GM15510 (cell line): Measurements from ENCODE around the gene PRAME.

Experiments
- POLR2A ChIP-seq: IDR thresholded peaks from 3 replicates; pipeline ENCODE4 v1.6.1; 2011; ENCODE audit warnings: borderline replicate concordance; ENCODE audit not compliant: insufficient read length; ENCODE audit errors: extremely low read depth

Gene PRAME

DNA sequence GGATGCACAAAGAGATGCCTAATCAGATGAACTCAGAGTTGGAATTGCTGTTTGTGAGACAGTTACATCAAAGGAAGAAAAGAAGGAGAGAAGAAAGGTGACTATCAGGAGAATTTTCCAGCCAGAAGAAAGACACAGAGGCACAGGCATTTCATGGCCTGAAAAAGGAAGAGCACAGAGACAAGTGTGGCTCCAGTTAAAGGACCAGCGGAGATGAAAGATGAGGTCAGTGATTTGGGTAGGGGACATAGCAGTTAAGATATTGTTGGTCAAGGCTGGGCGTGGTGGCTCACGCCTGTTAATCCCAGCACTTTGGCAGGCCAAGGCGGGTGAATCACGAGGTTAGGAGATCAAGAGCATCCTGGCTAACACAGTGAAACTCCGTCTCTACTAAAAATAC, 35.6 kb downstream of the PRAME start:
- TF ChIP-seq POLR2A, result no peak

GRCh38 chr22:22521631-22522030, 37.4 kb downstream of the PRAME start:
- no peak for TF ChIP-seq POLR2A

GRCh38 chr22:22520667-22521602, 38.1 kb downstream of the PRAME start:
- no peak for TF ChIP-seq POLR2A

DNA sequence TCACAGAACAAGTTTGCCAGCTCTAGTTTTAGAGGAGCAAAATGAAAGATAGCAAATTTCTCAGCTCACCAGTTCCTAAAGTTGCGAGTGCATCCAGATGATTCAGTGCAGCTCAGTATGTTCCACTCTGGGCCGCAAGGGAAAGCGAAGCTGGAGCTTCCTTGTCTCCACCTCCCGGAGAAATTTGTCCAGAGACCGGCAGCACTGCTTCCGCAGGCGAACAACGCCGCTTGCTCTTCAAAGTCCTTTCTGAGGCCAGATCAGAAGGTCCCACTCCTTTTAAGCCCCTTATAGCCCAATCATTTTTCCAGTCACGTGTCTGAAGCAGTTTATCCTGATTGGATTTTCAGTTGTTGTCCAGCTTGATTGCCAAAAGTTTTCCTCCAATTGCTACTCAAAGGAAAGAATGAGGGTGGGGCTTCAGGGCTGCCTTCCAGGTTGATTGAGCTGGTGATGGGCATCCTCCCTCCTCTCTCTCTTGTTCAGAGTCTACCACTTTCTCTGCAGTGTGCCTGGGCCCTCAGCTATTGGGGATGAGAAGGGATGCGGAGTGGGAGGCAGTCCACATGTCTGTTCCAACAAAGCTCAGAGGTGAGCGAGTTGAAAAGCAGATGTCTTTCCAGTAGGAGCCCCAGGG, 38.9 kb downstream of the PRAME start, which contains the start of gene ZNF280A:
Gene ZNF280A (minus strand): TSS at position 251 of the 637 bp plus-strand sequence. CDS start 4,640 bp downstream, outside the sequence.
- TF ChIP-seq POLR2A, result no peak

GRCh38 chr22:22519591-22519990, 39.5 kb downstream of the PRAME start:
- no peak for TF ChIP-seq POLR2A

DNA sequence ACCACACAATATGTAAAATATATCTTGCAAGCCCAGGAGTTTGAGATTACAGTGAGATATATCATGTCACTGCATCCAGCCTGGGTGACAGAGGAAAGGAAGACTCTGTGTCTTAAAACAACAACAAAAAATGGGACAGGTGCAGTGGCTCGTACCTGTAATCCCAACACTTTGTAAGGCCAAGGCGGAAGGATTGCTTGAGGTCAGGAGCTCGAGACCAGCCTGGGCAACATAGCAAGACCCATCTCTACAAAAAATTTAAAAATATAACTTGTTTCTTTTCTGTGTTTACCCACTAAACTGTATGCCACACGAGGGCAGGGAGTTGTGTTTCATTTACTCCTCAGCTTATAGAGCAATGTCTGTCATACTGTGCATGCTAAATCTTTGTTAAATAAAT, 42.1 kb downstream of the PRAME start:
- TF ChIP-seq POLR2A, result no peak

- no peak for TF ChIP-seq POLR2A
Observed at GRCh38 chr22:22515890-22516289, 43.2 kb downstream of the PRAME start.

GRCh38 chr22:22513619-22514018, 45.4 kb downstream of the PRAME start:
- TF ChIP-seq POLR2A, result no peak

DNA sequence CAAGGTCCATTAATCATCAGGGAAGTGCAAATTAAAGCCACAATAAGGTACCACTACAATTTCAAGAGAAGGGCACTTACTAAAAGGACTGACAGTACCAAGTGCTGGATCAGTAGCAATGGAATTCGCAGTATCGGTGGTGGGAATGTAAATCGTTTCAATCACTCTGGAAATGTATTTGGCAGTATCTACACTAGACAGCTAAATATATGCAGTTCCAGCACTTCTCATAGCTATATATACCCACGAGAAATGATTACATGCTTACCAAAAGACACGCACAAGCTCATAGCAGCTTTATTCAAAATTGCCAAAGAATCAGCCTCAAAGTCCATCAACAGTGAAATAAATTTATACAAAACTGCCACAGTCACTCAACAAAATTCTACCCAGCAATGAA, 46.1 kb downstream of the PRAME start:
- no peak for TF ChIP-seq POLR2A

DNA sequence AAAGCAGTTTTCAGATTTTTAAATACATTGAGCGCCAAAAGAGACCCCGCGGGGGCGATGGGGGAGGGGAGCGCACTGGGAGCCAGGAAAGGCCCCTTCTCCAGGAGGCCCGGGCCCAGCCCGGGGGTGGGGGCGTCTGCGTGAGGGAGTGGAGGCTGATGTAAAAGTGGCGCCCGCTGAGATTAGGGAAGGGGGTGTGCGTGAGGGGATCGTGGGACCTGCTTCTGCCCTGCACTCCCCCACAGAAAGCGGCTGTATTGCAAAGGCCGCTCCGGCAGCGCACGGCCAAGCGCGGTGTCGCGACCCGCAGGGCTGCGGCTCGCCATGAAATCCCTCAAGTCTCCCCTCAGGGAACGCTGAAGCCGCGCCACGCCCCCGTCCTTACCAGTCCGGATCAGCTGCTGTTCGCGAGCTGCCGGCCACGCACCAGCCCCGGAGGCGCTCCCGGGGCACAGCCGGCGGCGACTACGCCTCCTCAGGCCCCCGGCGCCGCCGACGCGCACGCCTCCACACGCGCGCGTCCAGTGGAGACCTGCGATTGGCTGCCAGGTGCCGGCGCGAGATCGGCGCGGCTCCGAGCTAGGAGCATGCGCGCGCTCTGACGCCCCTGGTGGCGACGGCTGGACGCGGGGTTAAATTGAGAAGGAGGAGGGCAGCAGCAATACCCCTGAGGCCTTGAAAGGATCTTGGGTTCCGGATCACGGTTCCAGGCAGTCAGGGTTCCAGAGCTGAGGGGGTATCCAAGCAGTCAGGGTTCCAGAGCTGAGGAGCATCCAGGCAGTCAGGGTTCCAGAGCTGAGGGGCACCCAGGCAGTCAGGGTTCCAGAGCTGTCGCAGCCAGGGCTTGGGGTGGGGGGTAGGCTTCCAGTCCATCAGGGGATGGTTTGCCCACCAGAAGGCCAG, 50.5 kb downstream of the PRAME start, which contains the start of gene ZNF280B:
Gene ZNF280B (minus strand): TSS at position 469 of the 903 bp plus-strand sequence. CDS start 19,344 bp downstream, outside the sequence.
- TF ChIP-seq POLR2A, result peak; percentile 58

DNA sequence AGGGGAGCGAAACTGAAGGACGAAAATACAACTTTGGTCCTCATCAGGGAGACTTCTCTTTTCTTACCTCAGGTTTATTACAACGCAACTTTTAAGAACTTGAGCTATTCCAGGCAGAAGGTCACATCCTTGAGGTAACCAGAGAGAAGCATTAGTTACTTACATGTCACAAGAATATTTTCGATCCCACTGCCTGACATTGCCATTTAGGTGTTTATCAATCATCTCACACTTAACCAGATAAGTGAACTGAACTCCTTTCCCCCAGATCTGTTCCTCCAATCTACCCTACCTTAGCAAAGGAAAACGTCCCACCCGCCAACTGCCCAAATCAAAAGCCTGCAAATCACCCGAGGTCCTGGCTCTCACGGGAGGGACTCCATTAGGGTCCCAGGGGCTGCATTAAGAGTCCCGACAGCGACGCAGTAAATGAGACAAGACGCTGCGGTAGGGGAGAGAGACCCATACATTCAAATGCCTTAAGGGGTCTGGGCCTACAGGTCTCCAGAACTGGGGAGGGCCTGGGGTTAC, 51.3 kb downstream of the PRAME start:
- no peak for TF ChIP-seq POLR2A

DNA sequence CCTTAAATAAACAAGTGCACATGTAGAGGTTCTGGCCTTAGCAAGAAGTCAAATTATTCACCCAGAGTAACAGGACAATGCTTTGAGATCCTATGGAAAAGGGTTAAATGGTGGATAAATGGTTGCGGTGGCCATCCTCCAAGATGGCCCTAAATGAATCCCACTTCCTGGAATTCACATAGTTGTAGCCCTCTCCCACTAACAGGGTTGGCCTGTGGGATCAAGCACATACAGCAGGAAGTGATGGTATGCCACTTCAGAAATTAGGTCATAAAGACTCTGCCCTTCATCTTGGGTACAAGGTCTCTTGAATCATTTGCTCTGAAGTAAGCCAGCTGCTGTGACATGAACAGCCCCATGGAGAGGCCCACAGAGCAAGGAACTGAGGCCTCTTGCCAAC, 52.3 kb downstream of the PRAME start:
- no peak for TF ChIP-seq POLR2A

GRCh38 chr22:22498267-22498666, 60.8 kb downstream of the PRAME start:
- no peak for TF ChIP-seq POLR2A
